Psoas muscle (tissue), 8 donors: ENCODE measurements around the gene GARRE1. TPM values are rescaled to one million over a fixed set of nuclear protein-coding genes. Genes with fewer than 3 reads are reported as not detected.

Experiments used
- ATAC-seq, 4 donors: fragments of 200-7000 bp; cut with Tn5 transposase; one replicate each; pipeline ENCODE4 v1.9.1; 2020; ENCODE audit warnings: moderate library complexity in 3 of 4, mild to moderate bottlenecking in 2 of 4
- DNase-seq, 2 donors: peaks; one replicate each; pipeline ENCODE4 v3.0.0-alpha.2; 2020
- H3K27ac ChIP-seq: fragments of 200-600 bp; one replicate; pipeline ENCODE4 v1.8.0; 2022
- H3K27me3 ChIP-seq, 3 donors: fragments of 200-600 bp in 1 of 3; one replicate each; pipeline versions ENCODE4 v1.6.1 to v1.8.0; 2013 to 2022; ENCODE audit warnings: low read length in 2 of 3, mild to moderate bottlenecking in 2 of 3, moderate library complexity in 1 of 3; ENCODE audit not compliant: insufficient read depth in 3 of 3
- H3K36me3 ChIP-seq, 2 donors: fragments of 200-600 bp in 1 of 2; one replicate each; pipeline versions ENCODE4 v1.6.1 to v1.8.0; 2013 to 2022; ENCODE audit warnings: low read depth in 1 of 2, mild to moderate bottlenecking in 1 of 2, moderate library complexity in 1 of 2; ENCODE audit not compliant: insufficient read depth in 1 of 2
- H3K4me1 ChIP-seq: fragments of 200-600 bp; one replicate; pipeline ENCODE4 v1.8.0; 2022
- H3K4me3 ChIP-seq: fragments of 200-600 bp; one replicate; pipeline ENCODE4 v1.8.0; 2022; ENCODE audit warnings: mild to moderate bottlenecking
- H3K9me3 ChIP-seq: fragments of 200-600 bp; one replicate; pipeline ENCODE4 v1.8.0; 2022
- WGBS, 3 donors: extraction: QIAGEN DNeasy Blood & Tissue Kit; methylation state at CpG; one replicate each; pipeline versions ENCODE4 v1.1.6 to v1.1.7; 2013; 5-methylcytosine and 5-hydroxymethylcytosine counted together
- intact Hi-C, 2 donors: fragments of 100-400 bp; cut with DNase I; formaldehyde crosslinking; loops; one replicate each; pipeline versions ENCODE4 v1.11.0 to v1.14.2; 2022
- polyA plus RNA-seq, 3 donors: library from polyadenylated mRNA; stranded (reverse); fragments of 200-250 nt; gene quantifications; one replicate each; pipeline ENCODE4 v1.2.3, GENCODE V29; 2013
- total RNA-seq, 4 donors: library from RNA; stranded (reverse); fragmentation: NEBNext Ultra II Directional in 2 of 4; extraction: Animal tissue kit (Norgen Biotek cat#: 25700) in 2 of 4; gene quantifications; one replicate each; pipeline versions ENCODE4 v1.2.1 to v1.2.4, GENCODE V29; 2021 to 2023
- TF ChIP-seq, protein P1 (sequence below): fragments of 200-600 bp; IDR thresholded peaks from one replicate; pipeline ENCODE4 v1.8.0; 2022; ENCODE audit warnings: antibody characterized with exemption
- donor health status: healthy with polysubstance abuse.
- donor health status: DM: no; HTN: no; CAD: no; lungs with moderate emphysema.
- donor health status: Bipolar disorder and iron deficiency.
- donor health status: healthy.
- donor health status: DM: yes; HTN: yes; CAD: no.
- donor health status: DM: no; HTN: no; CAD: no.
- donor health status: DM: no; HTN: no; CAD: no.
- donor health status: DM: yes; HTN: yes; CAD: no.

GARRE1 gene
- total and polyA plus RNA-seq, 7 donors: 4.8 to 22.8 (median 16.4) TPM

DNA sequence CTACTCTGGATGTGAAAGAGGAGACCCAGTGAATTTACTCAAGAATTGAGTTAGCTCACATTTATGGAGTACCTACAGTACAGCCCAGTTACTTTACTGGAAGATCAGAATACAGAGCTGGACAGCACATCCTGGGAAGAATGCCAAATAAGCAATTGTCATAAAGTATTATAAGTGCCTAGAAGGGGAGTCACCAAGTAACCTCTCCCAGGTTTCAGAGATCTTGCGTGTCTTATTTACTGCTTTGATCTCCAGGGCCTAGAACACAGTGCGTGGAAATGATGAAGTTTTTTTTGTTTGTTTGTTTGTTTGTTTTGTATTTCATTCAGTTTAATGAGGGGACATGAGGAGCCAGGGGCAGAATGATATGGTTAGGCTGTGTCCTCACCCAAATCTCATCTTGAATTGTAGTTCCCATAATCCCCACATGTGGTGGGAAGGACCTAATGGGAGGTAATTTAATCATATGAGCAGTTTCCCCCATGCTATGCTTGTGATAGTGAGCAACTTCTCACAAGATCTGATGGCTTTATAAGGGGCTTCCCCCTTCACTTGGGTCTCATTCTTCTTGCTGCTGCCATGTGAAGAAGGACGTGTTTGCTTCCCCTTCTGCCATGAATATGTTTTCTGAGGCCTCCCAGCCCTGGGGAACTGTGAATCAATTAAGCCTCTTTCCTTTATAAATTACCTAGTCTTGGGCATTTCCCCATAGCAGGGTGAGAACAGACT is 5.2 kb downstream of the GARRE1 start:
- WGBS, 3 donors: 58 to 73% (median 68%) methylated on average over 3 of the region's 3 CpGs

DNA sequence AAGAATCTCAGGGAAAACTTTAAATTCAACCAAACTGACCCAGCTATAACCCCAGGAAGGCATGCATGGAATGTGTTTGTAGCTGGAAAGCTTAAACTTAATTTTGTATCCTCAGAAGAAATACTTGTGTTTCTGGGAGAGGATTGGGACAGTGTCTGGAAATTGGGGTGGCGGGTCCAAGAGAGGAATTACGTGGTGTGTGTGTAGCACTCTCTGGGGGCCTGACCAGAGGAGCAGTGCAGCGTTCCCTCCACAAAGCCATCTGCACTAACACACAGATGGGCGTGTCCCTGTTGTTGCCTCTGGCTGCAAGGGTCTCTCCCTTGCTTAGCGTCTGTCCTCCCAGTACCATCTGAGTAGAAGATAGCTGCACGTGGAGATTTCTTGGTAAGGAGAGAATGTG is 6.4 kb downstream of the GARRE1 start:
- Histone ChIP-seq H3K27me3 (no peaks in the 10 kb centered on the region), H3K9me3 (no peaks in the 10 kb centered on the region), H3K4me1 (peaks cover 66% of the 10 kb centered on the region), H3K36me3 (no peaks in the 10 kb centered on the region), H3K4me3 (no peak overlapping the region), H3K27ac (no peak overlapping the region)
- TF ChIP-seq, protein P1, sequence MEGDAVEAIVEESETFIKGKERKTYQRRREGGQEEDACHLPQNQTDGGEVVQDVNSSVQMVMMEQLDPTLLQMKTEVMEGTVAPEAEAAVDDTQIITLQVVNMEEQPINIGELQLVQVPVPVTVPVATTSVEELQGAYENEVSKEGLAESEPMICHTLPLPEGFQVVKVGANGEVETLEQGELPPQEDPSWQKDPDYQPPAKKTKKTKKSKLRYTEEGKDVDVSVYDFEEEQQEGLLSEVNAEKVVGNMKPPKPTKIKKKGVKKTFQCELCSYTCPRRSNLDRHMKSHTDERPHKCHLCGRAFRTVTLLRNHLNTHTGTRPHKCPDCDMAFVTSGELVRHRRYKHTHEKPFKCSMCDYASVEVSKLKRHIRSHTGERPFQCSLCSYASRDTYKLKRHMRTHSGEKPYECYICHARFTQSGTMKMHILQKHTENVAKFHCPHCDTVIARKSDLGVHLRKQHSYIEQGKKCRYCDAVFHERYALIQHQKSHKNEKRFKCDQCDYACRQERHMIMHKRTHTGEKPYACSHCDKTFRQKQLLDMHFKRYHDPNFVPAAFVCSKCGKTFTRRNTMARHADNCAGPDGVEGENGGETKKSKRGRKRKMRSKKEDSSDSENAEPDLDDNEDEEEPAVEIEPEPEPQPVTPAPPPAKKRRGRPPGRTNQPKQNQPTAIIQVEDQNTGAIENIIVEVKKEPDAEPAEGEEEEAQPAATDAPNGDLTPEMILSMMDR: no peak
- no peak for DNase-seq
- ATAC-seq: no peak
- WGBS, 3 donors: 38 to 44% (median 42%) methylated on average over 6 of the region's 6 CpGs
- intact Hi-C loops: no loop called here

More for the DNA sequence above, 5.2 kb downstream of the GARRE1 start:
- Histone ChIP-seq H3K27me3 (no peaks in the 10 kb centered on the region), H3K36me3 (no peaks in the 10 kb centered on the region), H3K4me1 (peaks cover 61% of the 10 kb centered on the region), H3K4me3 (no peak overlapping the region), H3K27ac (peak overlapping the region; percentile 53), H3K9me3 (no peaks in the 10 kb centered on the region)
- TF ChIP-seq, protein P1: no peak
- DNase-seq (no peak), ATAC-seq (peak; percentile 31 to 75 (median 64))
- intact Hi-C loops: loop anchor here in 1 of 2 donors (5.0 kb wide), 1 partner anchor 73 kb away; no protein-coding TSS in a partner anchor

DNA sequence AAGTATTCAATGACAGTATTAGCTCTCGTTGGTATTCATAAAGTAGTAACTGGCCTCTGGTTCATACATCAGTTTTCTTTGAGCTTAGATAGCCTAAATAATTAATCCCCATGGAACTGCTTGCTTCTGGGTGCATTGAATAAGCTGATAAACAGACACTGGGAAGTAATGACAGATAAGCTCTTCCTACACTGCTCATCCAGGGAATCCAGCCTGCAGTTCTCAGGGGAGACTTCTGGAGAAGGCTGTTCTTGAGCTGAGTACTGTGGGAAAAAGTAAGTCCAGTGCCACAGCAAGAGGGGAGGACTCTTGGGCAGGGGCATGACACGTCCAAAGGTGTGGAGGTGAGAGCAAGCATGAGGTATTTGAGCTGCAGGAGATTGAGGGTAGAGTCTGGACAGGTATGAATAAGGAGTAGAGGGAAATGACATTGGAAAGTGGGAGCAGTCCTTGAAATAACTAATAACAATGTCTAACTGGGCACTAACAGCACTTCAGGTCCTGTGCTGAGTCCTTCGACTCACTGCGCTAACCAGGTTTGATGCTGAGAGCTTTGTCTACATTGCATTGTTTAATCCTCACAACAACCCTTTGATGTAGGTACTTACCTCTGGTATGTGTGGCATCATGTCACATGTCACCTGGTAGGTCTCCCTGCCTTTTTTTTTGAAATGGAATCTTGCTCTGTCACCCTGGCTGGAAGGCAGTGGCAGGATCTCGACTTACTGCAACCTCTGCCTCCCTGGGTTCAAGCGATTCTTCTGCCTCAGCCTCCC is 7.2 kb downstream of the GARRE1 start:
- Histone ChIP-seq H3K36me3 (no peaks in the 10 kb centered on the region), H3K4me3 (no peak overlapping the region), H3K9me3 (no peaks in the 10 kb centered on the region), H3K27me3 (no peaks in the 10 kb centered on the region), H3K4me1 (peaks cover 66% of the 10 kb centered on the region), H3K27ac (no peak overlapping the region)
- DNase-seq: no peak
- intact Hi-C loops: no loop called here
- 76 to 85% (median 76%) methylated on average over 6 of the region's 6 CpGs for WGBS, 3 donors
- TF ChIP-seq, protein P1: no peak
- no peak for ATAC-seq

DNA sequence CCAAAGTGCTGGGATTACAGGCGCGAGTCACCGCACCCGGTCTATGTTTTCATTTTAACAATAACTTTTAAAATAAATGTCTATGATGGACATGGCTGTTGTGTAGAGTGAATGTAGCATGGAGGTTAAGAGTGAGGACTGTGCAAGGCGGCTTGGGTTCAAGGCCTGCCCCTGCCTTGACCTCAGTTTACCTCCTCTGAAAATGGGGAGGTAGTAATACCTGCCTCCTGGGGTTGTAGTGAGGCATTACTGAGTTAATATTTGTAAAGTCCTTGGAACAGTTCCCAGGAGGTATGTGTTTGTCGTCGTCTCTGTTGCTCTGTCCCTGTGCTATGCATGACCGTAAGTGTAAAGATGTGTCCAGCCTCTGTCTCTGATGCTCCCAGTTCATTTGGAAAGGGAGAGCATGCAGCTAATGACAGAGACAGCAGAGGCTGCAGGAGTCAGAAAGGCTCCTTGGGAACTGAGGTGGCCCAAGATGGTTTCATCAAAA is 9.4 kb downstream of the GARRE1 start:
- TF ChIP-seq, protein P1: no peak
- DNase-seq: no peak
- no peak overlapping the region for H3K27ac ChIP-seq
- no peaks in the 10 kb centered on the region for H3K9me3 ChIP-seq
- 78 to 79% (median 78%) methylated on average over 8 of the region's 8 CpGs for WGBS, 3 donors
- ATAC-seq: no peak
- no peaks in the 10 kb centered on the region for H3K36me3 ChIP-seq
- peaks cover 55% of the 10 kb centered on the region for H3K4me1 ChIP-seq
- H3K4me3 ChIP-seq: no peak overlapping the region
- intact Hi-C loops: no loop called here
- no peaks in the 10 kb centered on the region for H3K27me3 ChIP-seq
